ENCODE results near the gene AKT3. TPM values are rescaled to one million over a fixed set of nuclear protein-coding genes. Genes with fewer than 3 reads are reported as not detected.

Gene AKT3
- total and polyA plus RNA-seq, 4 donors, result 7.1 to 53.1 (median 23.8) TPM

- WGBS, 2 donors, result 97% methylated on average over 16 of the region's 16 CpGs
- H3K36me3 ChIP-seq (ENCODE audit: control insufficient read depth in 4 of 4, insufficient read depth in 4 of 4, low read length in 4 of 4), result peaks cover 0 to 7% (median 0%) of the 10 kb centered on the region in 4 donors
- DNase-seq, result no peak
- ATAC-seq (ENCODE audit: insufficient read depth, low FRiP score), result no peak
- peaks cover 0 to 13% (median 5%) of the 10 kb centered on the region in 5 donors for H3K4me1 ChIP-seq (ENCODE audit: control insufficient read depth in 5 of 5, insufficient read depth in 5 of 5, low read length in 5 of 5)
- H3K9ac ChIP-seq (ENCODE audit: insufficient read depth in 1 of 2, low read length in 2 of 2), result no peak overlapping the region
- TF ChIP-seq, protein P1, sequence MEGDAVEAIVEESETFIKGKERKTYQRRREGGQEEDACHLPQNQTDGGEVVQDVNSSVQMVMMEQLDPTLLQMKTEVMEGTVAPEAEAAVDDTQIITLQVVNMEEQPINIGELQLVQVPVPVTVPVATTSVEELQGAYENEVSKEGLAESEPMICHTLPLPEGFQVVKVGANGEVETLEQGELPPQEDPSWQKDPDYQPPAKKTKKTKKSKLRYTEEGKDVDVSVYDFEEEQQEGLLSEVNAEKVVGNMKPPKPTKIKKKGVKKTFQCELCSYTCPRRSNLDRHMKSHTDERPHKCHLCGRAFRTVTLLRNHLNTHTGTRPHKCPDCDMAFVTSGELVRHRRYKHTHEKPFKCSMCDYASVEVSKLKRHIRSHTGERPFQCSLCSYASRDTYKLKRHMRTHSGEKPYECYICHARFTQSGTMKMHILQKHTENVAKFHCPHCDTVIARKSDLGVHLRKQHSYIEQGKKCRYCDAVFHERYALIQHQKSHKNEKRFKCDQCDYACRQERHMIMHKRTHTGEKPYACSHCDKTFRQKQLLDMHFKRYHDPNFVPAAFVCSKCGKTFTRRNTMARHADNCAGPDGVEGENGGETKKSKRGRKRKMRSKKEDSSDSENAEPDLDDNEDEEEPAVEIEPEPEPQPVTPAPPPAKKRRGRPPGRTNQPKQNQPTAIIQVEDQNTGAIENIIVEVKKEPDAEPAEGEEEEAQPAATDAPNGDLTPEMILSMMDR (IDR thresholded peaks at IDR 0.05; ENCODE audit: control extremely low read depth, extremely low read depth), result no peak
- H3K4me3 ChIP-seq, result no peak overlapping the region
- H3K9me3 ChIP-seq (ENCODE audit: control insufficient read depth in 4 of 4, insufficient read depth in 3 of 4, low read length in 3 of 4), result no peaks in the 10 kb centered on the region
- H3K27me3 ChIP-seq (ENCODE audit: control insufficient read depth in 3 of 3, insufficient read depth in 3 of 3, low read length in 2 of 3), result no peaks in the 10 kb centered on the region
- no peak overlapping the region for H3K27ac ChIP-seq (ENCODE audit: low read depth in 1 of 2, low read length in 1 of 2)
Observed at GRCh38 chr1:243483952-243484351, 366.1 kb downstream of the AKT3 start.

GRCh38 chr1:243483071-243483771, 366.8 kb downstream of the AKT3 start:
- Histone ChIP-seq H3K9ac (ENCODE audit: insufficient read depth in 1 of 2, low read length in 2 of 2) (peak overlapping the region in 1 of 2 donors; percentile 46), H3K4me3 (peak overlapping the region; percentile 14), H3K4me1 (ENCODE audit: control insufficient read depth in 5 of 5, insufficient read depth in 5 of 5, low read length in 5 of 5) (peaks cover 0 to 13% (median 5%) of the 10 kb centered on the region in 5 donors), H3K9me3 (ENCODE audit: control insufficient read depth in 4 of 4, insufficient read depth in 3 of 4, low read length in 3 of 4) (no peaks in the 10 kb centered on the region), H3K27ac (ENCODE audit: low read depth in 1 of 2, low read length in 1 of 2) (no peak overlapping the region), H3K36me3 (ENCODE audit: control insufficient read depth in 4 of 4, insufficient read depth in 4 of 4, low read length in 4 of 4) (peaks cover 0 to 2% (median 0%) of the 10 kb centered on the region in 4 donors), H3K27me3 (ENCODE audit: control insufficient read depth in 3 of 3, insufficient read depth in 3 of 3, low read length in 2 of 3) (no peaks in the 10 kb centered on the region)
- TF ChIP-seq, protein P1 (IDR thresholded peaks at IDR 0.05; ENCODE audit: control extremely low read depth, extremely low read depth), result no peak
- DNase-seq (peak in 1 of 3 donors; percentile 46), ATAC-seq (ENCODE audit: insufficient read depth, low FRiP score) (no peak)
- WGBS, 2 donors, result 12 to 24% methylated on average over 49 to 60 of the region's 60 CpGs

DNA sequence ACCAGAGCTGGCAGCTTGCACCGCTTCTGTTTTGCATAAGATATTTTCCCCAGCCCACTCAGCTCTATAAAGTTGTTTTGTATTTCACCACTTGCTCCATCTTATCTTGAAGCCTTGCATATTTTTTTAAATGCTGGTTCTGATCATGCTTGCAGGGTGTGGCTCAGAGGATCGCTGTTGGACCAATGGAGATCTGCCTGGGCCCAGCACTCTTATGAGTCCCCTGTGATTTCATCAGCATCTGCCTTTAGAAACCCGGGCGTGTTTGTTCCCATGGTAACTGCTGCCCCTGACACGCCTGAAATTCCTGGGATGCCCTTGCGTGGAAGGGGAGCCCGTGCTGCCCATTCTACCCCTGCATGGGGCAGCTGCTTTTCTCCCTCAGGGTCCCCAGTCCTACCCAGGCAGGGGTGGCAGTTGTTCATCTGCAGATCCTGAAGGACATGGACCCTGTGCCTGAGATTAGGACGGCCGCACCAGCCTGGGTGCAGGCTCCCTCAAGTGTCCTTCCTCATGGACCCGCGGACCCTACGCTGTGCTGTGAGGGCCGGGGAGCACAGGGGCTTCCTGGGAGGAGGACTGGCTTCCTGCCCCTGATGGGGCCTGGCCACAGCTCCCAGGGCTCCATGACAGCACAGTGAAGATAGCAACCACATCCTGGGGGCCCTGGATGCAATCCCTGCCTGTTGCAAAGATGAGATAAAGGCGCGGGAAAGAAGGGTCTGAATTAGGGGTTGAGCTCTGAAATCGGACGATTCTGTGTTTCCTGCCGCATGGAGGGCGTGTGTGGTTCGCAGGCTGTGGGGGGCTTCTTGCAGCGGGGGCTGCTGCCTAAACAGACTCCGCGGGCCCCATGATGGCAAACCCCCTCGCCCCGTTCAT, 367.7 kb downstream of the AKT3 start:
- peaks cover 0 to 13% (median 5%) of the 10 kb centered on the region in 5 donors for H3K4me1 ChIP-seq (ENCODE audit: control insufficient read depth in 5 of 5, insufficient read depth in 5 of 5, low read length in 5 of 5)
- DNase-seq (peak in 2 of 3 donors; percentile 35 to 48), ATAC-seq (ENCODE audit: insufficient read depth, low FRiP score) (no peak)
- H3K36me3 ChIP-seq (ENCODE audit: control insufficient read depth in 4 of 4, insufficient read depth in 4 of 4, low read length in 4 of 4), result peaks cover 0 to 4% (median 0%) of the 10 kb centered on the region in 4 donors
- no peaks in the 10 kb centered on the region for H3K9me3 ChIP-seq (ENCODE audit: control insufficient read depth in 4 of 4, insufficient read depth in 3 of 4, low read length in 3 of 4)
- 26 to 38% methylated on average over 25 of the region's 25 CpGs for WGBS, 2 donors
- no peaks in the 10 kb centered on the region for H3K27me3 ChIP-seq (ENCODE audit: control insufficient read depth in 3 of 3, insufficient read depth in 3 of 3, low read length in 2 of 3)
- H3K27ac ChIP-seq (ENCODE audit: low read depth in 1 of 2, low read length in 1 of 2), result no peak overlapping the region
- peak overlapping the region in 1 of 2 donors; percentile 67 for H3K9ac ChIP-seq (ENCODE audit: insufficient read depth in 1 of 2, low read length in 2 of 2)
- peak overlapping the region; percentile 2 for H3K4me3 ChIP-seq
- TF ChIP-seq, protein P1 (IDR thresholded peaks at IDR 0.05; ENCODE audit: control extremely low read depth, extremely low read depth), result no peak
